H9 (cell line): ENCODE results near the gene RNF148. TPM values are rescaled to one million over a fixed set of nuclear protein-coding genes. Genes with fewer than 3 reads are reported as not detected.

ENCODE experiments used
- DNase-seq: peaks from one replicate; pipeline ENCODE4 v3.0.0-alpha.2; 2017
- H2AFZ ChIP-seq: one replicate; pipeline ENCODE4 v1.6.1; 2013; ENCODE audit warnings: mild to moderate bottlenecking, low read length, control low read depth, moderate library complexity
- H2AK5ac ChIP-seq: 2 replicates; pipeline ENCODE4 v1.6.1; 2013; ENCODE audit warnings: low read length, control low read depth, mixed read lengths; ENCODE audit not compliant: insufficient read length
- H2BK120ac ChIP-seq: one replicate; pipeline ENCODE4 v1.6.1; 2013; ENCODE audit warnings: low read depth, mild to moderate bottlenecking, low read length, control low read depth, inconsistent platforms; ENCODE audit not compliant: poor library complexity, severe bottlenecking
- H2BK12ac ChIP-seq: 2 replicates; pipeline ENCODE4 v1.6.1; 2013; ENCODE audit warnings: low read length, control low read depth, mixed read lengths, low read depth; ENCODE audit not compliant: insufficient read length
- H2BK15ac ChIP-seq: 2 replicates; pipeline ENCODE4 v1.6.1; 2013; ENCODE audit warnings: low read depth, low read length, control low read depth
- H2BK20ac ChIP-seq: one replicate; pipeline ENCODE4 v1.6.1; 2013; ENCODE audit warnings: low read depth, mild to moderate bottlenecking, low read length, control low read depth, inconsistent platforms; ENCODE audit not compliant: poor library complexity, severe bottlenecking
- H2BK5ac ChIP-seq: 2 replicates; pipeline ENCODE4 v1.6.1; 2013; ENCODE audit warnings: low read length, control low read depth, mixed read lengths; ENCODE audit not compliant: insufficient read length
- H3K14ac ChIP-seq: 2 replicates; pipeline ENCODE4 v1.6.1; 2013; ENCODE audit warnings: low read length, control low read depth; ENCODE audit not compliant: insufficient read depth
- H3K18ac ChIP-seq: 2 replicates; pipeline ENCODE4 v1.6.1; 2013; ENCODE audit warnings: low read depth, mild to moderate bottlenecking, mixed read lengths, low read length, control low read depth; ENCODE audit not compliant: insufficient read length
- H3K23ac ChIP-seq: 2 replicates; pipeline ENCODE4 v1.6.1; 2013; ENCODE audit warnings: low read length, control low read depth, mixed read lengths, low read depth; ENCODE audit not compliant: insufficient read length
- H3K23me2 ChIP-seq: 2 replicates; pipeline ENCODE4 v1.6.1; 2013; ENCODE audit warnings: low read depth, mild to moderate bottlenecking, mixed read lengths, low read length, control low read depth; ENCODE audit not compliant: insufficient read length, poor library complexity, severe bottlenecking
- H3K27ac ChIP-seq: 2 replicates; pipeline ENCODE4 v1.5.1; 2013; ENCODE audit warnings: low read length, control low read depth, mixed read lengths, low read depth; ENCODE audit not compliant: insufficient read length
- H3K27me3 ChIP-seq: 2 replicates; pipeline ENCODE4 v1.6.1; 2013; ENCODE audit warnings: low read length, control low read depth, inconsistent platforms; ENCODE audit not compliant: insufficient read depth
- H3K4ac ChIP-seq: 2 replicates; pipeline ENCODE4 v1.6.1; 2013; ENCODE audit warnings: low read depth, mild to moderate bottlenecking, control low read depth, inconsistent platforms, low read length, moderate library complexity
- H3K4me1 ChIP-seq: 2 replicates; pipeline ENCODE4 v1.6.1; 2013; ENCODE audit warnings: low read length, control low read depth, inconsistent platforms; ENCODE audit not compliant: insufficient read depth
- H3K4me2 ChIP-seq: 2 replicates; pipeline ENCODE4 v1.6.1; 2013; ENCODE audit warnings: low read length, control low read depth, mixed read lengths; ENCODE audit not compliant: insufficient read length, insufficient read depth
- H3K56ac ChIP-seq: 2 replicates; pipeline ENCODE4 v1.6.1; 2013; ENCODE audit warnings: low read depth, mild to moderate bottlenecking, mixed read lengths, low read length, control low read depth; ENCODE audit not compliant: insufficient read length
- H3K79me1 ChIP-seq: 2 replicates; pipeline ENCODE4 v1.6.1; 2013; ENCODE audit warnings: low read depth, mild to moderate bottlenecking, moderate library complexity, low read length, control low read depth, inconsistent platforms; ENCODE audit not compliant: insufficient read depth, poor library complexity, severe bottlenecking
- H3K79me2 ChIP-seq: 2 replicates; pipeline ENCODE4 v1.6.1; 2013; ENCODE audit warnings: low read length, control low read depth, inconsistent platforms; ENCODE audit not compliant: insufficient read depth
- H3K9ac ChIP-seq: 2 replicates; pipeline ENCODE4 v1.6.1; 2013; ENCODE audit warnings: low read length, control low read depth, mixed read lengths; ENCODE audit not compliant: insufficient read length; ENCODE audit errors: extremely low read depth
- H3K9me3 ChIP-seq: one replicate; pipeline ENCODE4 v1.6.1; 2013; ENCODE audit warnings: low read depth, low read length, inconsistent platforms; ENCODE audit not compliant: control insufficient read depth
- H3T11ph ChIP-seq: one replicate; pipeline ENCODE4 v1.6.1; 2013; ENCODE audit warnings: mild to moderate bottlenecking, low read length, control low read depth, inconsistent platforms
- H4K20me1 ChIP-seq: one replicate; pipeline ENCODE4 v1.6.1; 2013; ENCODE audit not compliant: control insufficient read depth, insufficient read length, insufficient read depth
- H4K5ac ChIP-seq: 2 replicates; pipeline ENCODE4 v1.6.1; 2013; ENCODE audit warnings: low read depth, mild to moderate bottlenecking, mixed read lengths, low read length, control low read depth; ENCODE audit not compliant: insufficient read length
- H4K8ac ChIP-seq: replicated peaks from 2 replicates; pipeline ENCODE4 v1.6.1; 2013; ENCODE audit warnings: low read length, control low read depth, mixed read lengths, low read depth; ENCODE audit not compliant: insufficient read length
- H4K91ac ChIP-seq: 2 replicates; pipeline ENCODE4 v1.6.1; 2013; ENCODE audit warnings: low read depth, mild to moderate bottlenecking, moderate library complexity, mixed read lengths, low read length, control low read depth; ENCODE audit not compliant: insufficient read length
- H3K27ac Mint-ChIP-seq, 3 experiments: 2 replicates in 2 of 3; 3 replicates in 1 of 3; pipeline ENCODE4 v1.8.0; 2020 to 2021; ENCODE audit warnings: mixed read lengths in 3 of 3, mild to moderate bottlenecking in 1 of 3, moderate library complexity in 1 of 3
- H3K27me3 Mint-ChIP-seq: 2 replicates; pipeline ENCODE4 v1.8.0; 2021; ENCODE audit warnings: low read depth, mild to moderate bottlenecking, moderate library complexity, mixed read lengths
- H3K36me3 Mint-ChIP-seq, 3 experiments: 2 replicates in 2 of 3; 3 replicates in 1 of 3; pipeline ENCODE4 v1.8.0; 2020 to 2021; ENCODE audit warnings: low read depth in 3 of 3, mixed read lengths in 3 of 3; ENCODE audit not compliant: insufficient read depth in 1 of 3
- H3K4me1 Mint-ChIP-seq, 2 experiments: 2 replicates each; pipeline ENCODE4 v1.8.0; 2020; ENCODE audit warnings: mixed read lengths in 2 of 2
- H3K4me3 Mint-ChIP-seq, 2 experiments: 2 replicates in 1 of 2; 3 replicates in 1 of 2; pipeline ENCODE4 v1.8.0; 2020 to 2021; ENCODE audit warnings: mild to moderate bottlenecking in 2 of 2, mixed read lengths in 2 of 2, moderate library complexity in 1 of 2
- H3K9me3 Mint-ChIP-seq, 2 experiments: 2 replicates in 1 of 2; 3 replicates in 1 of 2; pipeline ENCODE4 v1.8.0; 2020; ENCODE audit warnings: mild to moderate bottlenecking in 2 of 2, mixed read lengths in 2 of 2, moderate library complexity in 1 of 2
- WGBS: extraction: QIAGEN DNeasy Blood & Tissue Kit; methylation state at CpG from one replicate; pipeline ENCODE4 v1.1.7; 2013; ENCODE audit warnings: missing lambda C conversion rate, low lambda C conversion rate, mixed read lengths; ENCODE audit not compliant: insufficient read length; ENCODE audit errors: extremely low coverage; 5-methylcytosine and 5-hydroxymethylcytosine counted together
- total RNA-seq: library from RNA; stranded (reverse); gene quantifications from 2 replicates; pipeline ENCODE4 v1.2.1, GENCODE V29; 2021
- TF ChIP-seq, protein P1 (sequence below): fragments of 200-600 bp; sonication (generic); conservative IDR thresholded peaks from 3 replicates; pipeline ENCODE4 v1.8.0; 2021; ENCODE audit warnings: antibody characterized with exemption, mild to moderate bottlenecking

RNF148 gene
- total RNA-seq, 1 experiment from 2014 or later = 0.39 TPM

DNA sequence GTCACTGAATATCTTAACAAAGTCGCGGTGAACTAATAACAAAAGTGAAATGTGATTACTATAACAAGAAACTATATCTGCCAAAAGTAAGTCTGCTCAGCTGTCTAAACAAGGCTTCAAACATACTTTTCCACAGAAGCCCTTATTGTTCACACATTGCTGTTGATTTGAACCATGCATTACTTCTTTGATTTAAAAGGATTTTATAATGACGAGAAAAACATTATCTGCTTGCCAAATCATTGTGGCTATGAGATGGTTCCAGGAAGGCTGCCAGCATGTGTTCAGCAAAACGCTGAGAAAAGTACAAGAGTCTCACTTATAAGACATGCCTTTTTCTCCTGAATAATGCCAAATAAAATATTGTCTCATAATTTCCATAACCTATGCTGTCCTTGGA, 28.2 kb downstream of the RNF148 start:
- Histone ChIP-seq H3K4ac (no peak overlapping the region), H3K79me2 (peaks cover 4% of the 10 kb centered on the region; the same call in 1 of the 2 replicates), H3K9ac (no peak overlapping the region), H4K8ac (no peak overlapping the region), H2BK20ac (no peak overlapping the region), H2BK5ac (no peak overlapping the region), H2BK120ac (no peak overlapping the region), H4K5ac (no peak overlapping the region), H3K4me2 (no peak overlapping the region), H2BK12ac (no peak overlapping the region), H4K20me1 (no peaks in the 10 kb centered on the region), H3K23ac (no peak overlapping the region), H3K27ac (no peak overlapping the region), H3K14ac (no peak overlapping the region), H3K18ac (no peak overlapping the region), H3K79me1 (no peaks in the 10 kb centered on the region), H2BK15ac (no peak overlapping the region), H3K4me1 (peaks cover 25% of the 10 kb centered on the region; the same call in 1 of the 2 replicates), H3K56ac (no peak overlapping the region), H3T11ph (no peak overlapping the region), H2AK5ac (no peak overlapping the region), H2AFZ (no peak overlapping the region), H3K9me3 (no peaks in the 10 kb centered on the region), H3K23me2 (no peaks in the 10 kb centered on the region), H4K91ac (no peak overlapping the region), H3K27me3 (no peaks in the 10 kb centered on the region)
- peaks cover 6 to 9% of the 10 kb centered on the region in 2 experiments for H3K9me3 Mint-ChIP-seq
- H3K36me3 Mint-ChIP-seq = peaks cover 7 to 9% (median 9%) of the 10 kb centered on the region in 3 experiments; a peak in 6 of 7 replicates
- no CpG with 5 or more reads among the region's 4 CpGs for WGBS
- no peaks in the 10 kb centered on the region; the same call in 1 of the 2 replicates for H3K27me3 Mint-ChIP-seq
- no peak overlapping the region for H3K4me3 Mint-ChIP-seq
- H3K27ac Mint-ChIP-seq = no peak overlapping the region
- DNase-seq = no peak
- TF ChIP-seq, protein P1, sequence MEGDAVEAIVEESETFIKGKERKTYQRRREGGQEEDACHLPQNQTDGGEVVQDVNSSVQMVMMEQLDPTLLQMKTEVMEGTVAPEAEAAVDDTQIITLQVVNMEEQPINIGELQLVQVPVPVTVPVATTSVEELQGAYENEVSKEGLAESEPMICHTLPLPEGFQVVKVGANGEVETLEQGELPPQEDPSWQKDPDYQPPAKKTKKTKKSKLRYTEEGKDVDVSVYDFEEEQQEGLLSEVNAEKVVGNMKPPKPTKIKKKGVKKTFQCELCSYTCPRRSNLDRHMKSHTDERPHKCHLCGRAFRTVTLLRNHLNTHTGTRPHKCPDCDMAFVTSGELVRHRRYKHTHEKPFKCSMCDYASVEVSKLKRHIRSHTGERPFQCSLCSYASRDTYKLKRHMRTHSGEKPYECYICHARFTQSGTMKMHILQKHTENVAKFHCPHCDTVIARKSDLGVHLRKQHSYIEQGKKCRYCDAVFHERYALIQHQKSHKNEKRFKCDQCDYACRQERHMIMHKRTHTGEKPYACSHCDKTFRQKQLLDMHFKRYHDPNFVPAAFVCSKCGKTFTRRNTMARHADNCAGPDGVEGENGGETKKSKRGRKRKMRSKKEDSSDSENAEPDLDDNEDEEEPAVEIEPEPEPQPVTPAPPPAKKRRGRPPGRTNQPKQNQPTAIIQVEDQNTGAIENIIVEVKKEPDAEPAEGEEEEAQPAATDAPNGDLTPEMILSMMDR = no peak
- H3K4me1 Mint-ChIP-seq = peaks cover 52 to 54% of the 10 kb centered on the region in 2 experiments
